ENCODE measurements around the gene KLHL21. TPM values are rescaled to one million over a fixed set of nuclear protein-coding genes. Genes with fewer than 3 reads are reported as not detected.

Gene KLHL21
- total and polyA plus RNA-seq, 2 experiments from 2014 or later, result 17.7 to 39.3 TPM

GRCh38 chr1:6593810-6594209, 8.9 kb downstream of the KLHL21 start:
- Histone ChIP-seq H3K9ac (no peak overlapping the region), H3K9me2 (ENCODE audit: insufficient read depth) (no peaks in the 10 kb centered on the region), H3K9me3 (ENCODE audit: low read depth) (no peaks in the 10 kb centered on the region), H3K36me3 (ENCODE audit: low read depth) (peaks cover 39% of the 10 kb centered on the region), H3K4me2 (ENCODE audit: unreplicated experiment) (no peak overlapping the region), H2AFZ (no peak overlapping the region), H3K27me3 (replicated peaks; ENCODE audit: insufficient read depth) (no peaks in the 10 kb centered on the region), H3F3A (ENCODE audit: insufficient read depth) (peaks cover 22% of the 10 kb centered on the region), H3K4me1 (ENCODE audit: insufficient read depth) (no peaks in the 10 kb centered on the region), H3K79me2 (ENCODE audit: insufficient read depth) (peaks cover 75% of the 10 kb centered on the region), H4K20me1 (ENCODE audit: insufficient read depth) (no peaks in the 10 kb centered on the region), H3K27ac (no peak overlapping the region), H3K4me3 (no peak overlapping the region)
- no peak for DNase-seq
- in situ Hi-C loops (cut with MboI), result no loop called here
- WGBS, 2 experiments (ENCODE audit: low coverage in 1 of 2, low lambda C conversion rate in 2 of 2, missing lambda C conversion rate in 2 of 2), result 91 to 93% methylated on average over 15 of the region's 15 CpGs
- TF ChIP-seq EZH2phosphoT487 (IDR thresholded peaks at IDR 0.05; ENCODE audit: insufficient read depth, low read depth), result no peak
- no peak for TF ChIP-seq EZH2 (IDR thresholded peaks at IDR 0.05; ENCODE audit: insufficient read depth, poor library complexity, severe bottlenecking)

- WGBS, 2 experiments (ENCODE audit: low coverage in 1 of 2, low lambda C conversion rate in 2 of 2, missing lambda C conversion rate in 2 of 2), result 96 to 97% methylated on average over 36 to 38 of the region's 38 CpGs
- no peak for TF ChIP-seq EZH2phosphoT487 (IDR thresholded peaks at IDR 0.05; ENCODE audit: insufficient read depth, low read depth)
- no peak for TF ChIP-seq EZH2 (IDR thresholded peaks at IDR 0.05; ENCODE audit: insufficient read depth, poor library complexity, severe bottlenecking)
- in situ Hi-C loops (cut with MboI), result no loop called here
- H3K27me3 ChIP-seq (replicated peaks; ENCODE audit: insufficient read depth), result no peaks in the 10 kb centered on the region
- no peaks in the 10 kb centered on the region for H4K20me1 ChIP-seq (ENCODE audit: insufficient read depth)
- no peaks in the 10 kb centered on the region for H3K9me3 ChIP-seq (ENCODE audit: low read depth)
- H3K9me2 ChIP-seq (ENCODE audit: insufficient read depth), result no peaks in the 10 kb centered on the region
- peaks cover 67% of the 10 kb centered on the region for H3K79me2 ChIP-seq (ENCODE audit: insufficient read depth)
- no peak overlapping the region for H3K4me2 ChIP-seq (ENCODE audit: unreplicated experiment)
- no peak for DNase-seq
- H3K4me1 ChIP-seq (ENCODE audit: insufficient read depth), result no peaks in the 10 kb centered on the region
- peaks cover 39% of the 10 kb centered on the region for H3K36me3 ChIP-seq (ENCODE audit: low read depth)
- H3K27ac ChIP-seq, result no peak overlapping the region
- peaks cover 23% of the 10 kb centered on the region for H3F3A ChIP-seq (ENCODE audit: insufficient read depth)
- H2AFZ ChIP-seq, result no peak overlapping the region
- H3K9ac ChIP-seq, result no peak overlapping the region
- H3K4me3 ChIP-seq, result no peak overlapping the region
Observed at GRCh38 chr1:6592865-6593593, 9.6 kb downstream of the KLHL21 start.

- Histone ChIP-seq H3K79me2 (ENCODE audit: insufficient read depth) (peaks cover 61% of the 10 kb centered on the region), H3K9me2 (ENCODE audit: insufficient read depth) (no peaks in the 10 kb centered on the region), H3K4me1 (ENCODE audit: insufficient read depth) (no peaks in the 10 kb centered on the region), H3K4me3 (no peak overlapping the region), H3K4me2 (ENCODE audit: unreplicated experiment) (no peak overlapping the region), H2AFZ (no peak overlapping the region), H3F3A (ENCODE audit: insufficient read depth) (peaks cover 23% of the 10 kb centered on the region), H4K20me1 (ENCODE audit: insufficient read depth) (no peaks in the 10 kb centered on the region), H3K27me3 (replicated peaks; ENCODE audit: insufficient read depth) (no peaks in the 10 kb centered on the region), H3K36me3 (ENCODE audit: low read depth) (peaks cover 39% of the 10 kb centered on the region), H3K9me3 (ENCODE audit: low read depth) (no peaks in the 10 kb centered on the region), H3K9ac (no peak overlapping the region), H3K27ac (no peak overlapping the region)
- in situ Hi-C loops (cut with MboI), result no loop called here
- DNase-seq, result no peak
- TF ChIP-seq EZH2 (IDR thresholded peaks at IDR 0.05; ENCODE audit: insufficient read depth, poor library complexity, severe bottlenecking), result no peak
- TF ChIP-seq EZH2phosphoT487 (IDR thresholded peaks at IDR 0.05; ENCODE audit: insufficient read depth, low read depth), result no peak
- WGBS, 2 experiments (ENCODE audit: low coverage in 1 of 2, low lambda C conversion rate in 2 of 2, missing lambda C conversion rate in 2 of 2), result 61 to 67% methylated on average over 5 of the region's 5 CpGs
Observed at GRCh38 chr1:6592441-6592840, 10.2 kb downstream of the KLHL21 start.

- no peak overlapping the region for H3K4me2 ChIP-seq (ENCODE audit: unreplicated experiment)
- no peak overlapping the region for H3K4me3 ChIP-seq
- no peaks in the 10 kb centered on the region for H3K27me3 ChIP-seq (replicated peaks; ENCODE audit: insufficient read depth)
- H3F3A ChIP-seq (ENCODE audit: insufficient read depth), result peaks cover 23% of the 10 kb centered on the region
- H3K27ac ChIP-seq, result no peak overlapping the region
- no peaks in the 10 kb centered on the region for H3K4me1 ChIP-seq (ENCODE audit: insufficient read depth)
- no peak overlapping the region for H3K9ac ChIP-seq
- in situ Hi-C loops (cut with MboI), result no loop called here
- TF ChIP-seq EZH2phosphoT487 (IDR thresholded peaks at IDR 0.05; ENCODE audit: insufficient read depth, low read depth), result no peak
- no peak for TF ChIP-seq EZH2 (IDR thresholded peaks at IDR 0.05; ENCODE audit: insufficient read depth, poor library complexity, severe bottlenecking)
- WGBS, 2 experiments (ENCODE audit: low coverage in 1 of 2, low lambda C conversion rate in 2 of 2, missing lambda C conversion rate in 2 of 2), result 82 to 86% methylated on average over 6 of the region's 6 CpGs
- no peaks in the 10 kb centered on the region for H4K20me1 ChIP-seq (ENCODE audit: insufficient read depth)
- DNase-seq, result no peak
- no peaks in the 10 kb centered on the region for H3K9me3 ChIP-seq (ENCODE audit: low read depth)
- peaks cover 53% of the 10 kb centered on the region for H3K79me2 ChIP-seq (ENCODE audit: insufficient read depth)
- H2AFZ ChIP-seq, result no peak overlapping the region
- H3K9me2 ChIP-seq (ENCODE audit: insufficient read depth), result no peaks in the 10 kb centered on the region
- H3K36me3 ChIP-seq (ENCODE audit: low read depth), result peaks cover 33% of the 10 kb centered on the region
Observed at GRCh38 chr1:6591644-6592043, 11.0 kb downstream of the KLHL21 start.

Measured in GM23248 (cell line).